Neural crest cell (in vitro differentiated cells): ENCODE results near the gene TCAP. TPM values are rescaled to one million over a fixed set of nuclear protein-coding genes. Genes with fewer than 3 reads are reported as not detected.

Experiments used
- DNase-seq: peaks from one replicate; pipeline ENCODE4 v3.0.0; 2021; ENCODE audit warnings: low read depth, mixed read lengths, low spot score
- H3K27ac Mint-ChIP-seq: one replicate; pipeline ENCODE4 v1.8.0; 2021; ENCODE audit warnings: mild to moderate bottlenecking, mixed read lengths; ENCODE audit not compliant: unreplicated experiment
- H3K27me3 Mint-ChIP-seq: 2 replicates; pipeline ENCODE4 v1.8.0; 2021; ENCODE audit warnings: low read depth, mild to moderate bottlenecking, mixed read lengths
- H3K36me3 Mint-ChIP-seq: 2 replicates; pipeline ENCODE4 v1.8.0; 2021; ENCODE audit warnings: low read depth, mild to moderate bottlenecking, mixed read lengths
- H3K4me1 Mint-ChIP-seq: 2 replicates; pipeline ENCODE4 v1.8.0; 2021; ENCODE audit warnings: mixed read lengths
- H3K4me3 Mint-ChIP-seq: one replicate; pipeline ENCODE4 v1.8.0; 2021; ENCODE audit warnings: mild to moderate bottlenecking, mixed read lengths
- H3K9me3 Mint-ChIP-seq: 2 replicates; pipeline ENCODE4 v1.8.0; 2021; ENCODE audit warnings: mixed read lengths
- total RNA-seq: library from RNA; stranded (reverse); gene quantifications from 2 replicates; pipeline ENCODE4 v1.2.1, GENCODE V29; 2021
- TF ChIP-seq, protein P1 (sequence below): fragments of 200-600 bp; sonication (generic); conservative IDR thresholded peaks from 2 replicates; pipeline ENCODE4 v1.5.0; 2021; ENCODE audit warnings: antibody characterized with exemption, mild to moderate bottlenecking

Gene TCAP
- total RNA-seq, 1 donor from 2014 or later, result 2.8 TPM

GRCh38 chr17:39702901-39703893 lies 38.0 kb downstream of the TCAP start:
- Mint-ChIP-seq H3K4me3 (peak overlapping the region; percentile 64), H3K27ac (no peak overlapping the region), H3K27me3 (no peaks in the 10 kb centered on the region), H3K9me3 (no peaks in the 10 kb centered on the region), H3K4me1 (peaks cover 45% of the 10 kb centered on the region), H3K36me3 (no peaks in the 10 kb centered on the region)
- TF ChIP-seq, protein P1, sequence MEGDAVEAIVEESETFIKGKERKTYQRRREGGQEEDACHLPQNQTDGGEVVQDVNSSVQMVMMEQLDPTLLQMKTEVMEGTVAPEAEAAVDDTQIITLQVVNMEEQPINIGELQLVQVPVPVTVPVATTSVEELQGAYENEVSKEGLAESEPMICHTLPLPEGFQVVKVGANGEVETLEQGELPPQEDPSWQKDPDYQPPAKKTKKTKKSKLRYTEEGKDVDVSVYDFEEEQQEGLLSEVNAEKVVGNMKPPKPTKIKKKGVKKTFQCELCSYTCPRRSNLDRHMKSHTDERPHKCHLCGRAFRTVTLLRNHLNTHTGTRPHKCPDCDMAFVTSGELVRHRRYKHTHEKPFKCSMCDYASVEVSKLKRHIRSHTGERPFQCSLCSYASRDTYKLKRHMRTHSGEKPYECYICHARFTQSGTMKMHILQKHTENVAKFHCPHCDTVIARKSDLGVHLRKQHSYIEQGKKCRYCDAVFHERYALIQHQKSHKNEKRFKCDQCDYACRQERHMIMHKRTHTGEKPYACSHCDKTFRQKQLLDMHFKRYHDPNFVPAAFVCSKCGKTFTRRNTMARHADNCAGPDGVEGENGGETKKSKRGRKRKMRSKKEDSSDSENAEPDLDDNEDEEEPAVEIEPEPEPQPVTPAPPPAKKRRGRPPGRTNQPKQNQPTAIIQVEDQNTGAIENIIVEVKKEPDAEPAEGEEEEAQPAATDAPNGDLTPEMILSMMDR, result no peak
- no peak for DNase-seq

GRCh38 chr17:39703913-39704312 lies 38.8 kb downstream of the TCAP start:
- H3K4me1 Mint-ChIP-seq, result peaks cover 42% of the 10 kb centered on the region
- no peak overlapping the region for H3K4me3 Mint-ChIP-seq
- H3K9me3 Mint-ChIP-seq, result no peaks in the 10 kb centered on the region
- no peak for DNase-seq
- no peaks in the 10 kb centered on the region for H3K36me3 Mint-ChIP-seq
- TF ChIP-seq, protein P1, result no peak
- no peak overlapping the region for H3K27ac Mint-ChIP-seq
- no peaks in the 10 kb centered on the region for H3K27me3 Mint-ChIP-seq

DNA sequence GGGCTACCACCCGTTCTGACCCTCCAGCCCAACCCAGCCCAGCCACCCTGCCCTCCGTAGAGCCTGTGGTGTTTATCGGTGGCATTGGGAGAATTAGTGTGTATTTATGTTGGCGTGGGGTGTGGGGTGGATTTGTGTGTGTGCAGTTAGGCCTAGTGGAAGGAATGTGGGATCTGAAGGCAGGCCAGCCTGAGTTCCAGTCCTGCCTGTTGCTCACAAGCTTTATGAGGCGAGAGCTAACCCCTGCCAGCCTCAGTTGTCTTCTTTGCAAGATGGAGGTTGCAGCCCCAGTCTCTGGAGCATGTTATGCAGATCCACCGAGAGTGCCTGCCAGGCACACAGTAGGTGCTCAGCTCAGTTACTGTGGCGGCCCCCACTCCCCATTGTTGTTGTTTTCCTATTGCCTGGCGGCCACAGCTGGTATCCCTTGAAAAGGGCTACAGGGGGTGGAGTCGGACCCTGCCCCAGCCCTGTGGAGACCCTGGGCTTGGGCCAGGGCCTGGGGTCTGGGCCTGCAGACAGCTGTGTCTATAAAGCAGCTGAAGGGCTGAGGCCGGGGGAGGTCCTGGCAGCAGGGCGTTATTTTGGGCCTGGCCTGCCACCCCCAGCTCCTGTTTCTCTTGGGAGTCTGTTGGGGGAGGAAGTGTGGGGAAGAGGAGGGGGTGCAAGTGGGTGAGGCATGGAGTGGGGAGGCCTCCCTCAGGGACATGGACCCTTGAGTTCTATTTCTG lies 39.8 kb downstream of the TCAP start:
- Mint-ChIP-seq H3K27me3 (no peaks in the 10 kb centered on the region), H3K4me1 (peaks cover 32% of the 10 kb centered on the region), H3K36me3 (no peaks in the 10 kb centered on the region), H3K9me3 (no peaks in the 10 kb centered on the region), H3K4me3 (no peak overlapping the region), H3K27ac (no peak overlapping the region)
- TF ChIP-seq, protein P1, result peak; percentile 48
- no peak for DNase-seq

DNA sequence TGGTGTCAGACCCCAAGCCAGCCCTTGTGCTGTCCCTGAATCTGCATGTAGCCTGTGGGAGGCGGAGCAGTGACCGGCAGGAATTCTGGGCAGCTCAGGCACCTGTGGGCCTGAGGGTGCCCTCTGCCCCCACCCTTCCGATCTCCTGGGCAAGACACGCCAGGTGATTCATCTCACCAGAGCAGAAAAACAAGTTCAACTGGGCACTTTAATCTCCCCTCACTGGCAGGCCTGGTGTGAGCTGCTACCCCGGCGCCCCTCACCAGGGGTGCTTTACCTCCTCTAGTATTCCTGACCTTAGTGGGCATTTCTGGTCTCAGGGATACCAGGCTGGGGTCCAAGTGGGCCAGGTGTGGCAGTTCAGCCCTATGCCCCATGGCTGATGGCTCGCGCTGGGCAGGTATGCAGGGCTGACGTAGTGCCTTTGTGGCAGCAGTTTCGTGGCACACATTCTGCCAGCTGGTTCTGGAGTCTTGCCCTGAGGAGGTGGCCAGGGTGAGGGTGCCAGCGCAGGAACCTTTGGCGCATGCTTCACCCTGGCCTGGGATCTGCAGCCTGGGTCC lies 40.7 kb downstream of the TCAP start:
- no peak for DNase-seq
- H3K4me3 Mint-ChIP-seq, result no peak overlapping the region
- H3K9me3 Mint-ChIP-seq, result no peaks in the 10 kb centered on the region
- H3K4me1 Mint-ChIP-seq, result peaks cover 29% of the 10 kb centered on the region
- no peaks in the 10 kb centered on the region for H3K36me3 Mint-ChIP-seq
- TF ChIP-seq, protein P1, result no peak
- H3K27ac Mint-ChIP-seq, result no peak overlapping the region
- no peaks in the 10 kb centered on the region for H3K27me3 Mint-ChIP-seq

- H3K9me3 Mint-ChIP-seq, result no peaks in the 10 kb centered on the region
- H3K36me3 Mint-ChIP-seq, result no peaks in the 10 kb centered on the region
- TF ChIP-seq, protein P1, result no peak
- H3K4me3 Mint-ChIP-seq, result peak overlapping the region; percentile 19
- H3K27me3 Mint-ChIP-seq, result no peaks in the 10 kb centered on the region
- peaks cover 24% of the 10 kb centered on the region for H3K4me1 Mint-ChIP-seq
- no peak for DNase-seq
- no peak overlapping the region for H3K27ac Mint-ChIP-seq
Observed at GRCh38 chr17:39706383-39706782, 41.2 kb downstream of the TCAP start.
